Cardiac fibroblast (primary cell): Measurements from ENCODE around the gene TENM4.

Experiments used
- DNase-seq, 2 donors: peaks; one replicate each; pipeline versions ENCODE4 v3.0.0 to v3.0.0-alpha.2; 2010; ENCODE audit warnings: low read depth in 2 of 2
- H3K4me3 ChIP-seq, 2 donors: replicated peaks in 1 of 2; 1 replicate in 1 of 2; 2 replicates in 1 of 2; pipeline ENCODE4 v1.5.1; 2011; ENCODE audit warnings: low read depth in 2 of 2, low read length in 2 of 2, mild to moderate bottlenecking in 2 of 2, moderate library complexity in 1 of 2
- CTCF ChIP-seq: IDR thresholded peaks from one replicate; pipeline ENCODE4 v1.5.1; 2011; ENCODE audit warnings: low read depth, mild to moderate bottlenecking, low read length, inconsistent platforms

Gene TENM4

GRCh38 chr11:78876676-78877075, 564.2 kb downstream of the TENM4 start:
- DNase-seq = no peak
- H3K4me3 ChIP-seq = no peak overlapping the region
- TF ChIP-seq CTCF = no peak

- TF ChIP-seq CTCF = no peak
- DNase-seq = no peak
- H3K4me3 ChIP-seq = no peak overlapping the region
These were observed 570.2 kb downstream of the TENM4 start for GRCh38 chr11:78870655-78871054.

- no peak for DNase-seq
- TF ChIP-seq CTCF = no peak
- H3K4me3 ChIP-seq = no peak overlapping the region
These were observed 571.5 kb downstream of the TENM4 start for GRCh38 chr11:78869293-78869692.

GRCh38 chr11:78868563-78868962, 572.3 kb downstream of the TENM4 start:
- TF ChIP-seq CTCF = no peak
- DNase-seq = no peak
- no peak overlapping the region for H3K4me3 ChIP-seq

- H3K4me3 ChIP-seq = no peak overlapping the region
- DNase-seq = peak; percentile 37 to 44
- TF ChIP-seq CTCF = no peak
These were observed 580.0 kb downstream of the TENM4 start for GRCh38 chr11:78860720-78861422.

- DNase-seq = peak in 1 of 2 donors; percentile 7
These were observed 583.1 kb downstream of the TENM4 start for GRCh38 chr11:78857688-78858087.

More at GRCh38 chr11:78857688-78858087, 583.1 kb downstream of the TENM4 start:
- no peak for TF ChIP-seq CTCF
- no peak overlapping the region for H3K4me3 ChIP-seq
